ENCODE measurements around the gene IGFBP5.
A peak's percentile ranks its signal among the peaks of the same experiment; 100 is the strongest.

DNA sequence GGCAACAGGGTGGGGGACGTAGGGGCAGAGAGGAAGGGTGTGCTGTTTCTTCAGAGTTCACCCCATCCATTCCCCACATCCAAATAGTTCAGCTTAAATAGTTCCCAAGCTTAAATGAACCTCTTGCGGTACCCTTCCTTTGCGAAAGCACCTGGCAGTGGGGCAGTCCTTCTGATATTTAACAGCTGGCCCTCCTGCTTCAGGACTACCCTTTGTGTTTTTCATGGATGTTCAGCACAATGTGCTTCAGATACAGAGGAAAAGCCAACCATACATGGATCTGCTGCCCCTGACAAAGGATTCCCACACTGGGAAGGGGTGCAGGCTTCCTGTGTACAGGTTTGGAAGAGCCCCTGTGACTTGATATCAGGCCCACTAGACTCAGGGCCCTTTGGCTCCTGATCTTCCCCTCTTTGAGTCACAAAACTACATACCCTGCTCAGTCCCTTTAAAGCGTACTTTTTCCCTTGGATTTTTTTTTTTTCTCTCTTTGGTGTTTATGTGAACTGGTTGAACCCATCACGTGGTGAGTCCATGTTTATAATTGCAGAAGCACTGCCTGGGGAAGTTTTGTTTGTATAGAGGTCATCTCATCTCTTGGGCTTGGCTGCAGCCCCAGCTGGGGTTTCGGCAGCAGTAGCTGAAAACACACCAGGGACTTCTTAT lies 45.3 kb upstream of the IGFBP5 start:
- no peak for TF ChIP-seq EP300 (IDR thresholded peaks at IDR 0.05; ENCODE audit: low read depth)
- TF ChIP-seq, protein P1, sequence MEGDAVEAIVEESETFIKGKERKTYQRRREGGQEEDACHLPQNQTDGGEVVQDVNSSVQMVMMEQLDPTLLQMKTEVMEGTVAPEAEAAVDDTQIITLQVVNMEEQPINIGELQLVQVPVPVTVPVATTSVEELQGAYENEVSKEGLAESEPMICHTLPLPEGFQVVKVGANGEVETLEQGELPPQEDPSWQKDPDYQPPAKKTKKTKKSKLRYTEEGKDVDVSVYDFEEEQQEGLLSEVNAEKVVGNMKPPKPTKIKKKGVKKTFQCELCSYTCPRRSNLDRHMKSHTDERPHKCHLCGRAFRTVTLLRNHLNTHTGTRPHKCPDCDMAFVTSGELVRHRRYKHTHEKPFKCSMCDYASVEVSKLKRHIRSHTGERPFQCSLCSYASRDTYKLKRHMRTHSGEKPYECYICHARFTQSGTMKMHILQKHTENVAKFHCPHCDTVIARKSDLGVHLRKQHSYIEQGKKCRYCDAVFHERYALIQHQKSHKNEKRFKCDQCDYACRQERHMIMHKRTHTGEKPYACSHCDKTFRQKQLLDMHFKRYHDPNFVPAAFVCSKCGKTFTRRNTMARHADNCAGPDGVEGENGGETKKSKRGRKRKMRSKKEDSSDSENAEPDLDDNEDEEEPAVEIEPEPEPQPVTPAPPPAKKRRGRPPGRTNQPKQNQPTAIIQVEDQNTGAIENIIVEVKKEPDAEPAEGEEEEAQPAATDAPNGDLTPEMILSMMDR (IDR thresholded peaks at IDR 0.05): no peak
- TF ChIP-seq POLR2AphosphoS5 (IDR thresholded peaks at IDR 0.05): peak; percentile 24 to 59 (median 52)
- TF ChIP-seq POLR2A (IDR thresholded peaks at IDR 0.05): no peak

All from transverse colon (tissue), 4 donors.